Activated CD4-positive, alpha-beta T cell treated with anti-CD3 and anti-CD28 coated beads, Interleukin-2, Interleukin-6, amounts not matched to agents 100 ng/mL and 50 ng/mL, durations not matched to agents 16 hours and 8 hours (primary cell): ENCODE data around the gene MTIF3.

Experiments used
- DNase-seq: peaks from one replicate; pipeline ENCODE4 v3.0.0-alpha.2; 2020

Gene MTIF3

GRCh38 chr13:27449936-27450828, at the start of gene MTIF3:
TSS of gene MTIF3 (minus strand) at chr13:27450564. CDS start at chr13:27440448, 10,116 bp downstream.
- peak; percentile 97 for DNase-seq

- no peak for DNase-seq
Measured at GRCh38 chr13:27497563-27498230, 47.3 kb upstream of the MTIF3 start.

DNA sequence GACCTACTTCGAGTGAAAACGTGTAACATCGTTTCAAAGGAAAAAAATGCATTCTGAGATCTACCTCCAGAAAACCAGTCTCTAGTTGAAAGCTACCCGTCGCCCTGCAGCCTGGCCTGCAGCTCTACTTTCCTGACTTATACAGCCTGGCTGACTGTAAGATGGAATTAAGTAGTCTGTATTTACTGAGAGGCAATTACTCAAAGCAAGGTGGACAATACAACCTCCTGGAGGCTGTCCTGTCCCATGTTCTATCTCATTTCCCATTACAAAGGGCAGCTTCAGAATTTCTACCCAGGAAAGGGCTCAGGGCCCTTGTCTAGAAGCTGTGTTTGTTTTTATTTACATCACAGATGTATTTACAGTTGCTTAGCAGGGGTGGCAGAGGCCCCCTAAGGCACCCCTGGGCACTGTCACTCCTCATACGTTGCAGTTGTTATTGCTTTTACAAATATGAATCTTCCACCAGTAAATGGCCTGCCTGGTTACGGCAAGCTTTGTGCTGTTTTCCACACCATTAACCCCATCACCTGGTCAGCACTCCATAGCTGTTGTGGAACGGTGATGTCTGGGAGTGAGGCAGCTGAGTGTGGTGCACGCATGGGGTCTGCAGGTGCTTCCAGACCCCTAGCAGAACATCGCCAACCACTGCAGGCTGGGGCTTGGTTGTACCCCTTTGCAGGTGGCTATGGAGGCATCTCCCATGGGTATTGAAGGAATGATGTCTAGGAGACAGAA, 46.3 kb upstream of the MTIF3 start:
- DNase-seq: no peak

DNA sequence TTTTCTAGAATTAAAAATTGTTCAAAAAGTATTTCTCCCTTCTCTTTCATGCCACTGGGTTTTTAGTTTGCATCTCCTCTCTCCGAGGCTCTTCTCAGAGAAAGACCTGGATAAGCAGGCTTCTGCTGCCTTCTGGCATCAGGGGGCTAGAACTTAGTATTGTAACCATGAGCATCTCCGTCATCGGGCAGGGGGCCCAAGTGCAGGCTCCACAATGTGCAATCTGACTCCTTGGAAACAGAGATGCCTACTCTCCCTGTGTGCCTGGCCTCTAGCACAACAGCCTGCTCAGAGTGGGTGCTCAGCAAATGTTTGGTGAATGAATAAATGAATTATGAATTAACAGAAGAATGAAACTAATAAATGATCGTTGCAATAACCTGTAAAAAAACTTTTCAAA, 45.6 kb upstream of the MTIF3 start:
- DNase-seq: no peak

GRCh38 chr13:27495551-27495950, 45.2 kb upstream of the MTIF3 start:
- DNase-seq: no peak

GRCh38 chr13:27493981-27494380, 43.6 kb upstream of the MTIF3 start:
- no peak for DNase-seq

DNA sequence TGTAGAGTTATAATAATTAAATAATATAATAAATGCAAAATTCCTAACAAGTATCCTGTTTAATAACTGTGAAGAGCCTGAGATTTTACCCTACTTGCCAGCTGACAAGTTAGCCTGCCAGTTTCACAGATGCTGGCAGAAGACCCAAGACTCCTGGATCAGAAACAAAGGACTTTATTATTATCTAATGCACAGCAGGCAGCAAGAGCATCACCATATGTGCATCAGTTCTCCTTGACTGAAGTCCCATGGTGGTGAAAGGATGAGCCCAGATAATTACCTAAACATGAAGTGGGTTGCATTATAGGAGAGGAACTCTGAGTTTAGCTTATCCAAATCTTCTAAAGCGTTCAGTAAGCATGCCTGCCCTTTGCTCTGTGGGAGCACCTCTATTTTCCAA, 39.1 kb upstream of the MTIF3 start:
- DNase-seq: no peak

DNA sequence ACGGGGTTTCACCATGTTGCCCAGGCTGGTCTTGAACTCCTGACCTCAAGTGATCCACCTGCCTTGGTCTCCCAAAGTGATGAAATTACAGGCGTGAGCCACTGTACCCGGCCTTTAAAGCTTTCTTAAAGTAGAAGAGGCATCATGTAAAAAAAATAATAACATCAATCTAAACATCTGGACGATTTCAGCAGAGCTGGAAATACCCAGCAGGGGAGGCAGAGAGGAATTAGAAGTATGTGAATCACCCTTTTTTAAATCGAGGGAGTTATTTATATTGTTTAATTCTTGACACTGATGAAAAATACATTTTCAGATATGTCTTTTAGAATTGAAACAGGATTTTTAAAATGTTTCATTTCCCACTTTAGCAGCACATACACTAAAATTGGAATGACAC, 37.4 kb upstream of the MTIF3 start:
- DNase-seq: no peak

- DNase-seq: no peak
Measured at GRCh38 chr13:27483421-27483820, 33.1 kb upstream of the MTIF3 start.

GRCh38 chr13:27482983-27483382, 32.6 kb upstream of the MTIF3 start:
- no peak for DNase-seq

GRCh38 chr13:27481766-27482165, 31.4 kb upstream of the MTIF3 start:
- DNase-seq: peak; percentile 52

GRCh38 chr13:27476943-27477703, 26.8 kb upstream of the MTIF3 start:
- peak; percentile 16 for DNase-seq

- DNase-seq: no peak
Measured at GRCh38 chr13:27474751-27475268, 24.4 kb upstream of the MTIF3 start.

DNA sequence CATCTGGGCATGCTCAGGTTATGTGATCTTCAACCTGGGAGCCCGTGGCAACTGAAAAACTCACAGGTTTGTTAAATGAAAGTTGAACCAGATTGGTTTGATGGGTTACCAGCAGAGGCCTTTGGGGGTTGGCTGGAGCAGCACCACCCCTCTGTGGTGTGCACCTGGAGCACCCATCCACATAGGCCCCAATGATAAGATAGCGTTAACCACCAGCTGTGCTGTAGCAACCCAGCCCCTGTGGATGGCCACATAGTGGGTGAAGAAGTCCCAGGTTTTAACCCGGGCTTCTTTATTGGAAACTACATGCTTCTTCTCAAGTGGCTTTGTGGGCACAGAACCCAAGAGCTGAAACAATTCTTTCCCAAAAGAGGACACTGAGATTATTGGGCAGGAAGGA, 22.6 kb upstream of the MTIF3 start:
- no peak for DNase-seq

DNA sequence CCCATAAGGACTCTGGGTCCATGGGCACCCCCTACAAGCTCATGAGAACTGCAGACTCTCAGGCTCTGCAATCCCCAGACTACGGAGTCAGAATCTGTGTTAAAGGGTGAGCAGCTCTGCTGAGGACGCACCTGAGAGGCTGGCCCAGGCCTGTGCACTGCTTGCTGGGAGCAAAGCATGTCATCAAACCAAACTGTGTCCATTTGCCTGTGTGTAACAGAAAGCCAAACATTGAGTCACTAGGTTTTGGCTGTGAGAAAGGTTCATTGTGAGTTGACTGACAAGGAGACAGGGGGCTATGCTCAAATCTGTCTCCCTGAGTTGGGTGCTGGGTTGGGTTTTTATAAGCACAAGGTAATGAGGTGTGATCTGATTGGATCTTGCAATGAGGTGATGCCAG, 22.1 kb upstream of the MTIF3 start:
- no peak for DNase-seq

DNA sequence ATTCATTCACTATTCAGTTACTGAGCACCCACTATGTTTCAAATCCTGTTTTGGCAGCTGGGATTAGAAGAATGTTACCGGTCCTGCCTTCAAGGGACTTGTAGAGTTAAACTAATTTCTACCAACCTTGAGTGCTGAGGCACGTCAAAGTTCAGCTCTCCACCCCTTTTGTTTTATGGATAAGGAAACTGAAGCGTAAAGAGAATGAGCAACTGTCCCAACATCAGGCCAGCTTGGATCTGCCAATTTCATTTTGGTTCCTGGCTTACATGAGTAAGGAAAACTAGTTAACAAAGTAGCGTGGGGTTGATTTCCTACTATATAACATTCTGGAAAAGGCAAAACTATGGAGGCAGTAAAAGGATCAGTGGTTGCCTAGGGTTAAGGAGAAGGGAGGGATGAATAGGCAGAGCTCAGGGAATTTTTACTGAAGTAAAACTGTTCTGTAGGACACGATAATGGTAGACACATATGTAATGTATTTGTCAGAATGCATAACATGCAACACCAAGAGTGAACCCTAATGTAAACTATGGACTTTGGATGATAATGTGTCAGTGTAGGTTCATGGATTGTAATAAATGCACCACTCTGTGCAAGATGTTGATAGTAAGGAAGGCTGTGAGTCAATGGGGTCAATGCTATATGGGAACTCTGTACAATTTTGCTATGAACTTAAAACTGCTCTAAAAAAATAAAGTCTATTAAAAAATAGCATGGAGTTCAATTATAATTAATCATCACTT, 19.9 kb upstream of the MTIF3 start:
- no peak for DNase-seq

GRCh38 chr13:27466513-27466912, 16.1 kb upstream of the MTIF3 start:
- DNase-seq: no peak

DNA sequence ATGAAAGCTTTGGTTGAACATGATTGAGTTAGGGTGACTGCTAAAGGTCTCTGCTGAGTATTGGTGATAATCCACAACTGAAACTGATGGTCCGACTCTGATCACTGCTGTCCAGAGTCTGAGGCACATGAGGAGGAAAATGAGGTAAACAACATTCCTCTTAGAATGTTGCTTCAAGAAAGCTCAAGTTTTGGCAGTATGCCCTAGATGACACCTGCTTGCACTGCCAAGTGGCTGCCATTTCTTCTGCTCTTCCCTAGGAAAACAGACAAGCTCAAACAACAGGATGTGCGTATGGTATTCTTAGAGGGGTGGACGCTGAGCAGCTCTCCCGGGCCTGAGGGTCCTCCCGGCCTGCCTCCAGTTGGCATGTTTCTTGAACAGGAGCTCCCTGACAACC, 15.2 kb upstream of the MTIF3 start:
- DNase-seq: no peak

- DNase-seq: no peak
Measured at GRCh38 chr13:27463500-27463899, 13.1 kb upstream of the MTIF3 start.

DNA sequence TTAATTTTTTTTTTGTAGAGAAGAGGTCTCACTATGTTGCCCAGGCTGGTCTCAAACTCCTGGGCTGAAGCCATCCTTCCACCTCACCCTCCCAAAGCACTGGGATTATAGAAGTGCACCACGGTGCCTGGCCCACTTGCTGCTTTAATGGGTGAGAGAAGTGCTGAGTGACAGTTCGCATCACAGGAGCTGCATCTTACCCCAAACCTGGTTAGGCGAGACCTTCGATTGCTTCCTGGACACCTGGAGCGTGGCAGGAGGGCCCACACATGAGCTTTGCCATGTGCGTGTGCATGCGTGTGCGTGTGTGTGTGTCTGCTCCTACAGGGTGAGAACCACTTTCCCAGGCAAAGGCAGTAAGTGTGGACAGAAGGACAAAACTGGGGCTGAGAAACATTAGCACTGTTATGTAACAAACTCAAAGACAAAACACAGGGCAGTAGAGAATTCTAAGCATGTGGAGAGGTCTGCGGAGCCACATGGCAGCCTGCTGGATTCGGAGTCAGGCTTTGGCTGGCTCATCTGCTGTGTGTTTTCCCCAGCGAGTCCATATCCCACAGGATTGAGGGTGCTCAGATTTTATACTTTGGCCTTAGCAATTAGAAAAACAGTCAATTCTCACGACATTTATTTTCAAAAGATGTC, 11.7 kb upstream of the MTIF3 start:
- no peak for DNase-seq

GRCh38 chr13:27455331-27455855, 5.0 kb upstream of the MTIF3 start:
- DNase-seq: no peak
